Ishikawa (cell line): Measurements from ENCODE around the gene FTO.

Source experiments
- CEBPB ChIP-seq: IDR thresholded peaks from 2 replicates; pipeline ENCODE4 v1.6.1; 2012
- CREB1 ChIP-seq: IDR thresholded peaks from 2 replicates; pipeline ENCODE4 v1.6.1; 2012; ENCODE audit warnings: low read depth
- EGR1 ChIP-seq: IDR thresholded peaks from 2 replicates; pipeline ENCODE4 v1.6.1; 2012
- REST ChIP-seq: IDR thresholded peaks from 2 replicates; pipeline ENCODE4 v1.6.1; 2012; ENCODE audit warnings: low read depth, mild to moderate bottlenecking
- TCF12 ChIP-seq: IDR thresholded peaks from 2 replicates; pipeline ENCODE4 v1.6.1; 2012; ENCODE audit warnings: low read depth
- YY1 ChIP-seq: IDR thresholded peaks from 2 replicates; pipeline ENCODE4 v1.6.1; 2012; ENCODE audit warnings: low read depth

- TF ChIP-seq YY1 (no peak), CEBPB (no peak), CREB1 (no peak), TCF12 (no peak), REST (no peak), EGR1 (no peak)
These were observed 23.2 kb upstream of the FTO start for GRCh38 chr16:53680756-53681155.
